HFFc6 (cell line): ENCODE data around the gene PITRM1. TPM values are rescaled to one million over a fixed set of nuclear protein-coding genes. Genes with fewer than 3 reads are reported as not detected.
"Not testable (repeated sequence)": the region's sequence is repeated elsewhere in the genome, so short reads cannot be mapped to it uniquely, and the experiment has no call there.

Source experiments
- DNase-seq: peaks from one replicate; pipeline ENCODE4 v3.0.0-alpha.2; 2018
- H3K27ac Mint-ChIP-seq: 2 replicates; pipeline ENCODE4 v1.8.0; 2020; ENCODE audit warnings: mild to moderate bottlenecking, mixed read lengths
- H3K27me3 Mint-ChIP-seq: 2 replicates; pipeline ENCODE4 v1.8.0; 2021; ENCODE audit warnings: mild to moderate bottlenecking, moderate library complexity, mixed read lengths; ENCODE audit not compliant: insufficient read depth
- H3K36me3 Mint-ChIP-seq: 2 replicates; pipeline ENCODE4 v1.8.0; 2021; ENCODE audit warnings: low read depth, mixed read lengths
- H3K4me1 Mint-ChIP-seq: 2 replicates; pipeline ENCODE4 v1.8.0; 2020; ENCODE audit warnings: low read depth, mixed read lengths
- H3K4me3 Mint-ChIP-seq: 2 replicates; pipeline ENCODE4 v1.8.0; 2020; ENCODE audit warnings: mild to moderate bottlenecking, moderate library complexity, mixed read lengths
- H3K9me3 Mint-ChIP-seq: 2 replicates; pipeline ENCODE4 v1.8.0; 2020; ENCODE audit warnings: mild to moderate bottlenecking, mixed read lengths
- CTCF ChIP-seq: fragments of 200-600 bp; sonication (generic); IDR thresholded peaks from 2 replicates; pipeline ENCODE4 v1.5.0; 2021; ENCODE audit warnings: antibody characterized with exemption, mild to moderate bottlenecking
- total RNA-seq, 6 experiments: library from RNA; stranded (reverse); fragmentation: NEBNext Ultra II Directional; extraction: Animal tissue kit (Norgen Biotek cat#: 25700); gene quantifications; 2 replicates in 1 of 6; 3 replicates in 5 of 6; pipeline ENCODE4 v1.2.3, GENCODE V29; 2021

Gene PITRM1
- total RNA-seq, 6 experiments from 2014 or later: 106 to 124 (median 112) TPM

- no peaks in the 10 kb centered on the region for H3K9me3 Mint-ChIP-seq
- H3K27ac Mint-ChIP-seq: no peak overlapping the region
Observed at GRCh38 chr10:3192856-3193635, 20.5 kb upstream of the PITRM1 start.

GRCh38 chr10:3190817-3191216, 18.2 kb upstream of the PITRM1 start:
- no peaks in the 10 kb centered on the region for H3K9me3 Mint-ChIP-seq
- no peak overlapping the region for H3K27ac Mint-ChIP-seq
- no peaks in the 10 kb centered on the region for H3K36me3 Mint-ChIP-seq
- DNase-seq: no peak
- TF ChIP-seq CTCF: no peak
- peaks cover 10% of the 10 kb centered on the region for H3K4me1 Mint-ChIP-seq
- peaks cover 12% of the 10 kb centered on the region for H3K27me3 Mint-ChIP-seq
- no peak overlapping the region for H3K4me3 Mint-ChIP-seq

More at GRCh38 chr10:3192856-3193635, 20.5 kb upstream of the PITRM1 start:
- DNase-seq: peak; percentile 55
- peaks cover 8% of the 10 kb centered on the region for H3K27me3 Mint-ChIP-seq
- H3K4me1 Mint-ChIP-seq: peaks cover 21% of the 10 kb centered on the region
- peak overlapping the region; percentile 44; the same call in 1 of the 2 replicates for H3K4me3 Mint-ChIP-seq
- no peaks in the 10 kb centered on the region for H3K36me3 Mint-ChIP-seq
- peak; percentile 96 for TF ChIP-seq CTCF

DNA sequence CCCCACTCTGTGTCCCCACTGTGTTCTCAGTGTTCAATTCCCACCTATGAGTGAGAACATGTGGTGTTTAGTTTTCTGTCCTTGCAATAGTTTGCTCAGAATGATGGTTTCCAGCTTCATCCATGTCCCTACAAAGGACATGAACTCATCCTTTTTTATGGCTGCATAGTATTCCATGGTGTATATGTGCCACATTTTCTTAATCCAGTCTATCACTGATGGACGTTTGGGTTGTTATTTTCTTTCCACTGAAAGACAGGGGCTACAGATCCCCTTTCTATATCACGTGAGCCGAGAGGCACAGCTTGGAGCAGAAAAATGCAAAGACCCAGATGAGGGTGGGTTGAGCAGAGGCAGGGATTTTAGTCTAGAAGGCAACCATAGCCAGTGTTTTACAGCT, 14.6 kb upstream of the PITRM1 start:
- DNase-seq, H3K36me3 Mint-ChIP-seq, H3K27ac Mint-ChIP-seq, H3K4me3 Mint-ChIP-seq, H3K9me3 Mint-ChIP-seq, H3K4me1 Mint-ChIP-seq: not testable (repeated sequence)
- H3K27me3 Mint-ChIP-seq: peaks cover 34% of the 10 kb centered on the region

DNA sequence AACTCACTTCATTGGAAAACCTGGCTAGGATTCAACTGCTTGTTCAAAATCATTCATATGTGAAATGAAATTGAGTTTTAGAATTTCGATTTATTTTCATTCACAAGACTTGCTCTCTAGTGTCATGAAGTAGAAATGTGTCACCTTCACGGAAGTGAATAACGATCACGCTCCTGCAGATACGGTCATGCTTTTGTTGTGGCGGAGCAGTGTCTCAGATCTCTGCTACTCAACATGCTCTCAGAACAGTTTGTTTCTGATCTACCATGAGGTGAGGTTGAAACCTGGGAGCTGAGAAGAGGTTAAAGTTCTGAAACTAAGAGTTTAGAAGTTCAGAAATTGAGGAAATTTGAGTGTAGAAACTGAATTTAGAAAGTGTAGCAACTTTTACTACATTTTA, 13.8 kb upstream of the PITRM1 start:
- Mint-ChIP-seq H3K36me3 (no peaks in the 10 kb centered on the region), H3K27ac (no peak overlapping the region), H3K9me3 (no peaks in the 10 kb centered on the region), H3K4me1 (no peaks in the 10 kb centered on the region), H3K27me3 (peaks cover 40% of the 10 kb centered on the region), H3K4me3 (no peak overlapping the region)
- no peak for TF ChIP-seq CTCF
- no peak for DNase-seq

DNA sequence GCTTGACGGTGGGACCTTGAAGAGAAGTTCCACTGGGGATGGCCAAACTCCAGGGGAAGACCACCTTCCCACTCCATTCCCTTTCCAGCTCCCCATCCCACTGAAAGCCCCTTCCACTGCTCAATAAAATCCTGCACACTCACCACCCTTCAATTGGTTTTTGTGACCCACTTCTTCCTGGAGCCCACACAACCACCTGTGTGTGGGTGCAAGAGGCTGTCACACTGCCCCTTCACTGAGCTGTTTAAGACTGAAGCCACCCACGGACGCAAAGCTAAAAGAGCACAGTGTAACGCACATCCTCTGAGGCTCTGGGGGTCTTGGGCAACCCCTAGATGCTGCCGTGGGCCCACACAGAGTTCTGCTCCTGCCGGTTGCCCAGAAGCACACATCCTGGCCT, 12.8 kb upstream of the PITRM1 start:
- Mint-ChIP-seq H3K36me3 (no peaks in the 10 kb centered on the region), H3K4me3 (no peak overlapping the region), H3K27ac (no peak overlapping the region), H3K9me3 (no peaks in the 10 kb centered on the region), H3K4me1 (no peaks in the 10 kb centered on the region), H3K27me3 (peaks cover 42% of the 10 kb centered on the region)
- TF ChIP-seq CTCF: no peak
- DNase-seq: no peak

- Mint-ChIP-seq H3K27ac (no peak overlapping the region), H3K36me3 (no peaks in the 10 kb centered on the region), H3K27me3 (peaks cover 54% of the 10 kb centered on the region), H3K9me3 (no peaks in the 10 kb centered on the region), H3K4me3 (no peak overlapping the region), H3K4me1 (no peaks in the 10 kb centered on the region)
- no peak for DNase-seq
- no peak for TF ChIP-seq CTCF
Observed at GRCh38 chr10:3180355-3181025, 7.9 kb upstream of the PITRM1 start.
